ENCODE data around the gene TAS2R40.

- TF ChIP-seq CTCF (IDR thresholded peaks at IDR 0.05) = no peak
- no peak for TF ChIP-seq POLR2A (IDR thresholded peaks at IDR 0.05)
Observed at GRCh38 chr7:143230602-143231457, 9.0 kb downstream of the TAS2R40 start.

Measured in uterus (tissue), 2 donors.